Mucosa of stomach (tissue), 1 donor: ENCODE data around the gene RAB38.

Source experiments
- H3K27me3 ChIP-seq: one replicate; pipeline ENCODE4 v1.7.0; 2013; ENCODE audit warnings: mild to moderate bottlenecking, low read length; ENCODE audit not compliant: control insufficient read depth, insufficient read depth
- H3K36me3 ChIP-seq: one replicate; pipeline ENCODE4 v1.7.0; 2013; ENCODE audit warnings: low read length; ENCODE audit not compliant: control insufficient read depth, insufficient read depth
- H3K4me1 ChIP-seq: one replicate; pipeline ENCODE4 v1.7.0; 2013; ENCODE audit warnings: mild to moderate bottlenecking, low read length; ENCODE audit not compliant: control insufficient read depth, insufficient read depth
- H3K4me3 ChIP-seq: one replicate; pipeline ENCODE4 v1.7.0; 2013; ENCODE audit warnings: low read length
- H3K9ac ChIP-seq: one replicate; pipeline ENCODE4 v1.7.0; 2013; ENCODE audit warnings: mild to moderate bottlenecking, low read length, moderate library complexity
- H3K9me3 ChIP-seq: one replicate; pipeline ENCODE4 v1.7.0; 2013; ENCODE audit warnings: mild to moderate bottlenecking, low read length, moderate library complexity; ENCODE audit not compliant: control insufficient read depth
- donor health status: Pancreatic carcinoma.

Gene RAB38

GRCh38 chr11:88100151-88100550 lies 75.1 kb downstream of the RAB38 start:
- Histone ChIP-seq H3K4me1 (peaks cover 11% of the 10 kb centered on the region), H3K27me3 (no peaks in the 10 kb centered on the region), H3K9ac (no peak overlapping the region), H3K36me3 (no peaks in the 10 kb centered on the region), H3K9me3 (no peaks in the 10 kb centered on the region), H3K4me3 (no peak overlapping the region)

GRCh38 chr11:88098289-88098688 lies 77.0 kb downstream of the RAB38 start:
- no peaks in the 10 kb centered on the region for H3K27me3 ChIP-seq
- H3K9ac ChIP-seq, result no peak overlapping the region
- H3K4me1 ChIP-seq, result peaks cover under 1% of the 10 kb centered on the region
- no peaks in the 10 kb centered on the region for H3K36me3 ChIP-seq
- H3K4me3 ChIP-seq, result no peak overlapping the region
- no peaks in the 10 kb centered on the region for H3K9me3 ChIP-seq

- Histone ChIP-seq H3K9ac (no peak overlapping the region), H3K4me1 (no peaks in the 10 kb centered on the region), H3K9me3 (no peaks in the 10 kb centered on the region), H3K27me3 (no peaks in the 10 kb centered on the region), H3K36me3 (no peaks in the 10 kb centered on the region), H3K4me3 (no peak overlapping the region)
Measured at GRCh38 chr11:88089134-88089533, 86.1 kb downstream of the RAB38 start.

- Histone ChIP-seq H3K27me3 (no peaks in the 10 kb centered on the region), H3K9me3 (no peaks in the 10 kb centered on the region), H3K4me1 (no peaks in the 10 kb centered on the region), H3K4me3 (no peak overlapping the region), H3K9ac (no peak overlapping the region), H3K36me3 (no peaks in the 10 kb centered on the region)
Measured at GRCh38 chr11:88087337-88087736, 87.9 kb downstream of the RAB38 start.

- no peak overlapping the region for H3K9ac ChIP-seq
- H3K4me3 ChIP-seq, result no peak overlapping the region
- no peaks in the 10 kb centered on the region for H3K27me3 ChIP-seq
- H3K36me3 ChIP-seq, result no peaks in the 10 kb centered on the region
- no peaks in the 10 kb centered on the region for H3K4me1 ChIP-seq
- H3K9me3 ChIP-seq, result no peaks in the 10 kb centered on the region
Measured at GRCh38 chr11:88086297-88086696, 88.9 kb downstream of the RAB38 start.

GRCh38 chr11:88070437-88070836 lies 104.8 kb downstream of the RAB38 start:
- H3K27me3 ChIP-seq, result no peaks in the 10 kb centered on the region
- H3K4me3 ChIP-seq, result no peak overlapping the region
- H3K9me3 ChIP-seq, result no peaks in the 10 kb centered on the region
- no peak overlapping the region for H3K9ac ChIP-seq
- no peaks in the 10 kb centered on the region for H3K36me3 ChIP-seq
- no peaks in the 10 kb centered on the region for H3K4me1 ChIP-seq

- no peaks in the 10 kb centered on the region for H3K9me3 ChIP-seq
- no peaks in the 10 kb centered on the region for H3K27me3 ChIP-seq
- H3K4me3 ChIP-seq, result no peak overlapping the region
- no peaks in the 10 kb centered on the region for H3K36me3 ChIP-seq
- H3K4me1 ChIP-seq, result no peaks in the 10 kb centered on the region
- no peak overlapping the region for H3K9ac ChIP-seq
Measured at GRCh38 chr11:88068848-88069554, 106.2 kb downstream of the RAB38 start.

- Histone ChIP-seq H3K36me3 (no peaks in the 10 kb centered on the region), H3K4me3 (no peak overlapping the region), H3K9me3 (no peaks in the 10 kb centered on the region), H3K27me3 (no peaks in the 10 kb centered on the region), H3K4me1 (no peaks in the 10 kb centered on the region), H3K9ac (no peak overlapping the region)
Measured at GRCh38 chr11:88066090-88066489, 109.2 kb downstream of the RAB38 start.

GRCh38 chr11:88064097-88064705 lies 111.0 kb downstream of the RAB38 start:
- H3K4me3 ChIP-seq, result no peak overlapping the region
- no peaks in the 10 kb centered on the region for H3K36me3 ChIP-seq
- H3K27me3 ChIP-seq, result no peaks in the 10 kb centered on the region
- no peaks in the 10 kb centered on the region for H3K4me1 ChIP-seq
- no peaks in the 10 kb centered on the region for H3K9me3 ChIP-seq
- no peak overlapping the region for H3K9ac ChIP-seq
